ENCODE data around the gene FAM83D. TPM values are rescaled to one million over a fixed set of nuclear protein-coding genes. Genes with fewer than 3 reads are reported as not detected.

Gene FAM83D
- polyA plus RNA-seq, 1 donor: 7.8 TPM

DNA sequence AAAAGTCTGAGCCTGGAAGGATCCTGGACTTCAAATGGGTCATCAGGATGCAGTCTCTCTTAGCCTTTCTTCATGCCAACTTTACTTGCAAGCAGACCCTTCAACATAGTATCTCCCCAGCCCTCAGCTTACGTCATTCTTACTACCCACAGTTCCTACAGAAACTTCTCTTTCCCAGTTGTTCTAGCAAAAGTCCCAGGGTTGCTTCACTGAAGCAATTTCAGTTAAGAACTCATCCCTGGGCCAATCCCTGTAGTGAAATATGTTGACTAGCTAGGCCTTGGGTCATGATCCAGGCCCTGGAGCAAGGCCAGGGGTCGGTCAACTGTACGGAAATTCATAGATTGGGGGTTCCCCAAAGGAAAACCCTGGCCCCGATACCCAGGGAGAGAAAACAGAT, 8.6 kb upstream of the FAM83D start:
- no peak for DNase-seq
- WGBS (ENCODE audit: insufficient coverage, low lambda C conversion rate): 83% methylated on average over 1 of the region's 4 CpGs
- Histone ChIP-seq H3K4me3 (ENCODE audit: low read length) (no peak overlapping the region), H3K9me3 (ENCODE audit: control insufficient read depth, low read depth, low read length) (no peaks in the 10 kb centered on the region), H3K27ac (ENCODE audit: low read length) (no peak overlapping the region), H3K4me1 (ENCODE audit: control insufficient read depth, insufficient read depth, low read length) (no peaks in the 10 kb centered on the region), H3K36me3 (ENCODE audit: control insufficient read depth, insufficient read depth, low read length) (no peaks in the 10 kb centered on the region), H3K27me3 (ENCODE audit: control insufficient read depth, insufficient read depth, low read length) (peaks cover 9% of the 10 kb centered on the region)

DNA sequence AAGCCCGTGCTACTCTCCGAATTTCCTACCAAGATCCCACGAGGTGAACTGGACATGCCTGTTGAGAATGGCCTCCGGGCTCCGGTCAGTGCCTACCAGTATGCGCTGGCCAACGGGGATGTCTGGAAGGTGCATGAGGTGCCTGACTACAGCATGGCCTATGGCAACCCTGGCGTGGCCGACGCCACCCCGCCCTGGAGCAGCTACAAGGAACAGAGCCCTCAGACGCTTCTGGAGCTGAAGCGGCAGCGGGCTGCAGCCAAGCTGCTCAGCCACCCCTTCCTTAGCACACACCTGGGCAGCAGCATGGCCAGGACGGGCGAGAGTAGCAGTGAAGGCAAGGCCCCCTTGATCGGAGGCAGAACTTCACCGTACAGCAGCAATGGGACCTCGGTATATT, 8.0 kb upstream of the FAM83D start:
- Histone ChIP-seq H3K4me1 (ENCODE audit: control insufficient read depth, insufficient read depth, low read length) (no peaks in the 10 kb centered on the region), H3K27me3 (ENCODE audit: control insufficient read depth, insufficient read depth, low read length) (peaks cover 9% of the 10 kb centered on the region), H3K36me3 (ENCODE audit: control insufficient read depth, insufficient read depth, low read length) (no peaks in the 10 kb centered on the region), H3K27ac (ENCODE audit: low read length) (no peak overlapping the region), H3K9me3 (ENCODE audit: control insufficient read depth, low read depth, low read length) (no peaks in the 10 kb centered on the region), H3K4me3 (ENCODE audit: low read length) (no peak overlapping the region)
- no peak for DNase-seq
- no CpG with 5 or more reads among the region's 19 CpGs for WGBS (ENCODE audit: insufficient coverage, low lambda C conversion rate)

DNA sequence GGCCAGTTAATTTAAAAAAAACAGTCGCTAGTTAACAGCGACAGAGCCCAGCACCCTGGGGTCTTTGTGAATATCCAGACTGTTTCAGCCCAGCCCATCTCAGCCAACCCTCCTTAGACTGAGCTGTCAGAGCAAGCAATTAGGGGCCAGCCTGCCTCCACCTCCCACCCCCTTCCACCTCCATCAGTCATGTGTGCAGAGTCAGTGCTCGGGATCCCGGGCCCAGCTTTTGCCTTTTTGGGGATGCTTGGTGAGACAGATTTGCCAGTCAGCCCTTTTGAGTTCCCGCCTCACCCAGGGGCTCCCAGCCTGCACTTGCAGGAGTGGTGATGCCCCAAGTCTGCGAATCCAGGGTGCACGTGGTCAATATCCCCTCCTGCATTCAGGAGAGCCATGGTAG, 6.5 kb upstream of the FAM83D start:
- Histone ChIP-seq H3K36me3 (ENCODE audit: control insufficient read depth, insufficient read depth, low read length) (no peaks in the 10 kb centered on the region), H3K27ac (ENCODE audit: low read length) (no peak overlapping the region), H3K4me3 (ENCODE audit: low read length) (no peak overlapping the region), H3K9me3 (ENCODE audit: control insufficient read depth, low read depth, low read length) (no peaks in the 10 kb centered on the region), H3K27me3 (ENCODE audit: control insufficient read depth, insufficient read depth, low read length) (peaks cover 9% of the 10 kb centered on the region), H3K4me1 (ENCODE audit: control insufficient read depth, insufficient read depth, low read length) (no peaks in the 10 kb centered on the region)
- WGBS (ENCODE audit: insufficient coverage, low lambda C conversion rate): no CpG with 5 or more reads among the region's 7 CpGs
- no peak for DNase-seq

DNA sequence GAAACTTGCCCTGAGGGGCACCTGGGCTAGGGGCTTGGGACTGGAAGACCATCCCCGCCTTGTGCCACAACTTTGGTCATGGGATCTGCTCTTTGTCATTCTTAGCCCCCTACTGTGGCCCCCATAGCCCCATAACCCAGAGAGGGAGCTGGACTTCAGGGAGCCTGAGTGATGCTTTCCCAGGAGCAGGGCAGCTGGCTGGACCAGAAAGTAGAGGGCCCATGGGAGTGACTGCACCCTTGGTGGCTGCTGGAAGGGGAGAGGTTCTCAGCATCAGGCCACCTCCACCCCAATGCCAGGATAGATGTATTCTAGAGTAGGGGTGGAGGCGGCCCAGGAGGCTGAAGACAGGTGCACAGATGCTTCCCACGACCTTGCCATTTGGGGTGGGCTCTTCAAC, 5.8 kb upstream of the FAM83D start:
- no peaks in the 10 kb centered on the region for H3K9me3 ChIP-seq (ENCODE audit: control insufficient read depth, low read depth, low read length)
- H3K36me3 ChIP-seq (ENCODE audit: control insufficient read depth, insufficient read depth, low read length): no peaks in the 10 kb centered on the region
- no peak for DNase-seq
- no peaks in the 10 kb centered on the region for H3K4me1 ChIP-seq (ENCODE audit: control insufficient read depth, insufficient read depth, low read length)
- peaks cover 9% of the 10 kb centered on the region for H3K27me3 ChIP-seq (ENCODE audit: control insufficient read depth, insufficient read depth, low read length)
- no CpG with 5 or more reads among the region's 3 CpGs for WGBS (ENCODE audit: insufficient coverage, low lambda C conversion rate)
- no peak overlapping the region for H3K4me3 ChIP-seq (ENCODE audit: low read length)
- no peak overlapping the region for H3K27ac ChIP-seq (ENCODE audit: low read length)

DNA sequence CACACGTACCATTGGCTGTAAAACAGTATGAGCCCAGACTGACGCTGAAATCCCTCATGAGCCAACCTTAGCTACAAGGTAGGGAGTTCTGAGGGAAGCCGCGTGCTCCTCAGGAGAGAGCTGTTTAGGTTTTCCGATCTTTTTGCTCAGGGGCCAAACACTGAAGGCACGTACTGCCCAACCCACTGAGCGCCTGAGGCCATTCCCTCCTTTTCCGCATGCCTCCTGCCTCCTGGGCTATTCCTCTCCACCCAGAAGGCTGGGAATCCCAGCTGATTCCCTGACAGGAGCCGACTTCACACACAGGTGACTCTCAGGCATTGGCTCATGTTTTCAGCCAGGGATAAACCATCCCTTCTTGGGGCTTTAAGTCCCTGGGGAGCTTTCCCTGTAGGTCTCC, 5.4 kb upstream of the FAM83D start:
- no CpG with 5 or more reads among the region's 9 CpGs for WGBS (ENCODE audit: insufficient coverage, low lambda C conversion rate)
- no peak for DNase-seq
- Histone ChIP-seq H3K4me3 (ENCODE audit: low read length) (no peak overlapping the region), H3K27ac (ENCODE audit: low read length) (no peak overlapping the region), H3K27me3 (ENCODE audit: control insufficient read depth, insufficient read depth, low read length) (peaks cover 9% of the 10 kb centered on the region), H3K4me1 (ENCODE audit: control insufficient read depth, insufficient read depth, low read length) (no peaks in the 10 kb centered on the region), H3K9me3 (ENCODE audit: control insufficient read depth, low read depth, low read length) (no peaks in the 10 kb centered on the region), H3K36me3 (ENCODE audit: control insufficient read depth, insufficient read depth, low read length) (no peaks in the 10 kb centered on the region)

DNA sequence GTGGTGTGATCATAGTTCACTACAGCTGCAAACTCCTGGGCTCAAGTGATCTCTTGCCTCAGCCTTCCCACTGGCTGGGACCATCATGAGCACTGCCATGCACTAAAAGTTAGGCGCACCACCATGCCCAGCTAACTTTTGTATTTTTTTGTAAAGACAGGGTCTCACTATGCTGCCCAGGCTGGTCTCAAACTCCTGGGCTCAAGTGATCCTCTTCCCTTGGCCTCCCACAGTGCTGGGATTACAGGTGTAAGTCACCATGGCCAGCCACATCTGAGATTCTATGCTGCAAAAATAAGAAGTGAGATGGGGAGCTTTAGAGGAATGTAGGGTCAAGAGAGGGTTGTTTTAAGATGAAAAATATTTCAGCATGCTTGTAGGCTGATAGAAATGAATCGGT, 1.5 kb upstream of the FAM83D start:
- Histone ChIP-seq H3K4me3 (ENCODE audit: low read length) (no peak overlapping the region), H3K27ac (ENCODE audit: low read length) (no peak overlapping the region), H3K27me3 (ENCODE audit: control insufficient read depth, insufficient read depth, low read length) (peaks cover 9% of the 10 kb centered on the region), H3K36me3 (ENCODE audit: control insufficient read depth, insufficient read depth, low read length) (no peaks in the 10 kb centered on the region), H3K9me3 (ENCODE audit: control insufficient read depth, low read depth, low read length) (no peaks in the 10 kb centered on the region), H3K4me1 (ENCODE audit: control insufficient read depth, insufficient read depth, low read length) (peaks cover 7% of the 10 kb centered on the region)
- DNase-seq: no peak
- 89% methylated on average over 1 of the region's 2 CpGs for WGBS (ENCODE audit: insufficient coverage, low lambda C conversion rate)

DNA sequence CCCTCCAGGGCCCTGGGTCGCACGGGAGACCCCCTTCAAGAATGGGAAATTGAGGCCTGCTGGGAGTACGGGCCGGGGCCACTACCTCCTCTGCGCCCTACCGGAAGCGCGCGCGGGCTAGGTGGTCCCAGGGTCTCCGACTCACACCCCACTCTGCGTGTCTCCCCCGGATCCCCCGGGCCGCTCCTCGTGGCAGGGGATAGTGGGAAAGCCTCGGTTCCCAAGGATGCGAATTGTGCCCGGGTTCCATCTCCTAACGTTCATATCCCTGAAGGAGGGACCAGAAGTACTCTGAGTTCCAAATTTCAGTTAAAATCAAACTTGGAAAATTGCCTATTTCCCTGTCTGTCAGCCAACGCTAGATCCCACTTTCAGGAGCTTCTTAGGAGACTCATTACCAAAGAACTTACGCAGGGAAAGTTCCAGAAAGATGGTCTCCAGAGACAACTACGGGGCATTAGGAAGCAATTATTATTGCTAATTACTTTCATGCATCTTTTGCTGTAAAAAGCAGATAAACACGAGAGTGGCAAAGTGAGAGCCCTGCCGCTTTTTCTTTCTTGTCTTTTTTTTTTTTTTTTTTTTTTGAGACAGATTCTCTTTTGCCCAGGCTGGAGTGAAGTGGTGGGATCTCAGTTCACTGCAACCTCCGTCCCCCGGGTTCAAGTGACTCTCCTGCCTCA, 858 bp downstream of the FAM83D start:
- no peak for DNase-seq
- no peaks in the 10 kb centered on the region for H3K36me3 ChIP-seq (ENCODE audit: control insufficient read depth, insufficient read depth, low read length)
- no peaks in the 10 kb centered on the region for H3K9me3 ChIP-seq (ENCODE audit: control insufficient read depth, low read depth, low read length)
- H3K27ac ChIP-seq (ENCODE audit: low read length): no peak overlapping the region
- peaks cover 7% of the 10 kb centered on the region for H3K4me1 ChIP-seq (ENCODE audit: control insufficient read depth, insufficient read depth, low read length)
- peak overlapping the region; percentile 61 for H3K4me3 ChIP-seq (ENCODE audit: low read length)
- no CpG with 5 or more reads among the region's 27 CpGs for WGBS (ENCODE audit: insufficient coverage, low lambda C conversion rate)
- no peaks in the 10 kb centered on the region for H3K27me3 ChIP-seq (ENCODE audit: control insufficient read depth, insufficient read depth, low read length)

DNA sequence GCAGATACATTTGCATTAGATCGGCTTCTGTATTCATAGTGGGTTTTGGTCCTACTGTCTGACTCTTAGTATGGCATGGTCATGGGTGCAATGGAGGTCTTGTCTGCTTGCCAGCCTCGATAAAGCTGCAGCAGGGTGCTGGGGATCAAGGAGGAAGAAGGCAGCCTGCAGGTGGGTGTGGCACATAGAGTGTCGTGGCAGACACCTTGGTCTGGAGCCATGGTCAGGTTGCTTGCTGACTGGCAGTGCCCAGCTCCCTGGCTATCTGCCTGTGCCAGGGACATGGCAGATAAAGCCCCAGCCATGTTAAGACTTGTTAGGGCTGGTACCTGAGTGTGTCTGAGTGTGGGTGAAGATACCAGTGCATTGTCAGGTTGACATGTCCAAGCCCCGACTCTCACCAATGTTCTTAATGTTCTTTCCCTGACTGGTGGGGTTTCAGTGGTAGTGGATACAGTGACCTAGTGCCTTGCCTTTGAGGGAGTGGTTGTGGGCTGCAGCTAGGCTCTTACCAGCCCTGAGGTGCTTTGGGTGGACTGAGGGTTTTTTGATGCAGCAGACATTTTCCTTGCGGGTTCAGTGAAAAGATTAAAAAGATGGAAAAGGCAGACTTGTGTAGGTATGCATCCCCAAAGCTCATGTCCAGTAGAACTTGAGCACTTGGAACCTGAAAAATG, 1.8 kb downstream of the FAM83D start:
- Histone ChIP-seq H3K9me3 (ENCODE audit: control insufficient read depth, low read depth, low read length) (no peaks in the 10 kb centered on the region), H3K4me1 (ENCODE audit: control insufficient read depth, insufficient read depth, low read length) (peaks cover 7% of the 10 kb centered on the region), H3K4me3 (ENCODE audit: low read length) (no peak overlapping the region), H3K27me3 (ENCODE audit: control insufficient read depth, insufficient read depth, low read length) (no peaks in the 10 kb centered on the region), H3K27ac (ENCODE audit: low read length) (no peak overlapping the region), H3K36me3 (ENCODE audit: control insufficient read depth, insufficient read depth, low read length) (no peaks in the 10 kb centered on the region)
- no peak for DNase-seq
- WGBS (ENCODE audit: insufficient coverage, low lambda C conversion rate): no CpG with 5 or more reads among the region's 5 CpGs

DNA sequence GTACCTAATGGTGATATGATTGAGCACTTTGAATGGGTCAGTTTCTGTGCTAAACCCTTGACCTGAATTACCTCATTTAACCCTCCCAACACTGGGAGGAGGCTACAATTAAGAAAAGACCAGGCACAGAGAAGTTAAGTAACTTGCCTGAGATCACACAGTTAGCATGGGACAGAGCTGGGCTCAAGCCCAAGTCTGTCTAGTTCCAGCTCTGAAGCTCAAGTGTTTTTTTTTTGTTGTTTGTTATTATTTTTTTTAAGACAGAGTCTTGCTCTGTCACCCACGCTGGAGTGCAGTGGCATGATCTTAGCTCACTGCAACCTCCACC, 4.0 kb downstream of the FAM83D start:
- Histone ChIP-seq H3K36me3 (ENCODE audit: control insufficient read depth, insufficient read depth, low read length) (no peaks in the 10 kb centered on the region), H3K27ac (ENCODE audit: low read length) (no peak overlapping the region), H3K4me1 (ENCODE audit: control insufficient read depth, insufficient read depth, low read length) (peaks cover 7% of the 10 kb centered on the region), H3K4me3 (ENCODE audit: low read length) (no peak overlapping the region), H3K27me3 (ENCODE audit: control insufficient read depth, insufficient read depth, low read length) (no peaks in the 10 kb centered on the region), H3K9me3 (ENCODE audit: control insufficient read depth, low read depth, low read length) (no peaks in the 10 kb centered on the region)
- DNase-seq: no peak
- no CpG with 5 or more reads among the region's 1 CpG for WGBS (ENCODE audit: insufficient coverage, low lambda C conversion rate)

DNA sequence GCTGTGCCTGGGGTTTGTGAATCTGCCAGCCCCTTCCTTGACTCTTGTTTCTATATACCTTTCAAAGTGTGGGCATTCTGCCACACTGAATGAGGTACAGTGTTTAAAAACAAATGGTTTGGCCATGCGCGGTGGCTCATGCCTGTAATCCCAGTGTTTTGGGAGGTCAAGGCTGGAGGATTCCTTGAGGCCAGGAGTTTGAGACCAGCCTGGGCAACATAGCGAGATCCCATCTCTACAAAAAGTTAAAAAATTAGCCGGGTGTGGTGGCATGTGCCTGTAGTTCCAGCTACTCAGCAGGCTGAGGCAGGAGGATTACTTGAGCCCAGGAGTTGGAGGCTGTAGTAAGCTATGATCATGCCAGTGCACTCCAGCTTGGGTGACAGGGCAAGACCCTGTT, 5.8 kb downstream of the FAM83D start:
- Histone ChIP-seq H3K9me3 (ENCODE audit: control insufficient read depth, low read depth, low read length) (no peaks in the 10 kb centered on the region), H3K27ac (ENCODE audit: low read length) (no peak overlapping the region), H3K4me1 (ENCODE audit: control insufficient read depth, insufficient read depth, low read length) (peaks cover 5% of the 10 kb centered on the region), H3K36me3 (ENCODE audit: control insufficient read depth, insufficient read depth, low read length) (no peaks in the 10 kb centered on the region), H3K4me3 (ENCODE audit: low read length) (no peak overlapping the region), H3K27me3 (ENCODE audit: control insufficient read depth, insufficient read depth, low read length) (no peaks in the 10 kb centered on the region)
- no peak for DNase-seq
- no CpG with 5 or more reads among the region's 4 CpGs for WGBS (ENCODE audit: insufficient coverage, low lambda C conversion rate)
